AG09309 (cell line): ENCODE results near the gene PIGN.

Experiments used
- DNase-seq: peaks from one replicate; pipeline ENCODE4 v3.0.0-alpha.2; 2010; ENCODE audit warnings: low read depth
- H3K4me3 ChIP-seq: 2 replicates; pipeline ENCODE4 v1.5.1; 2011; ENCODE audit warnings: mild to moderate bottlenecking, low read depth, low read length, moderate library complexity; ENCODE audit not compliant: control insufficient read depth
- TF ChIP-seq, protein P1 (sequence below): IDR thresholded peaks from 2 replicates; pipeline ENCODE4 v1.5.1; 2011; ENCODE audit warnings: mild to moderate bottlenecking, low read depth, low read length, inconsistent platforms; ENCODE audit not compliant: insufficient read depth, control insufficient read depth; ENCODE audit errors: missing control alignments

The PIGN gene

DNA sequence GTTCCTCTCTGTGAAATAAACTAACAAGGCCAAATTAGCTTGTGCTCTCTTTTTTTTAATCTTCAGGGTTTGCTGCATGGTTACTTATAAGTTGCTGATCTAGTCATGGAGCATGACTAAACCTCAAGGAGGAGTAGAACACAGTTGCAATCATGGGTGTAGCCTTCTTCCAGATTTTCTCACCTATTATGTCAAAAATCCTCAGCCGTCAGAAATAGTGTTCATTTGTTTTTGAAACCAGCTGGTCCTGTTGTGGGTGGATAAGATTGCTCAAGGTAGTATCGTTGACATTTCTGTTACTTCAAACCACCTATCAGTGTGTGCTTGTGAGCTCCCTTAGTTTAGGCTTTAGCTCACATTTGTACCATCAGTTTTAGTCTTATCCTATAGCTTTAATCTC is 11.4 kb upstream of the PIGN start:
- TF ChIP-seq, protein P1, sequence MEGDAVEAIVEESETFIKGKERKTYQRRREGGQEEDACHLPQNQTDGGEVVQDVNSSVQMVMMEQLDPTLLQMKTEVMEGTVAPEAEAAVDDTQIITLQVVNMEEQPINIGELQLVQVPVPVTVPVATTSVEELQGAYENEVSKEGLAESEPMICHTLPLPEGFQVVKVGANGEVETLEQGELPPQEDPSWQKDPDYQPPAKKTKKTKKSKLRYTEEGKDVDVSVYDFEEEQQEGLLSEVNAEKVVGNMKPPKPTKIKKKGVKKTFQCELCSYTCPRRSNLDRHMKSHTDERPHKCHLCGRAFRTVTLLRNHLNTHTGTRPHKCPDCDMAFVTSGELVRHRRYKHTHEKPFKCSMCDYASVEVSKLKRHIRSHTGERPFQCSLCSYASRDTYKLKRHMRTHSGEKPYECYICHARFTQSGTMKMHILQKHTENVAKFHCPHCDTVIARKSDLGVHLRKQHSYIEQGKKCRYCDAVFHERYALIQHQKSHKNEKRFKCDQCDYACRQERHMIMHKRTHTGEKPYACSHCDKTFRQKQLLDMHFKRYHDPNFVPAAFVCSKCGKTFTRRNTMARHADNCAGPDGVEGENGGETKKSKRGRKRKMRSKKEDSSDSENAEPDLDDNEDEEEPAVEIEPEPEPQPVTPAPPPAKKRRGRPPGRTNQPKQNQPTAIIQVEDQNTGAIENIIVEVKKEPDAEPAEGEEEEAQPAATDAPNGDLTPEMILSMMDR: no peak
- DNase-seq: no peak
- no peak overlapping the region for H3K4me3 ChIP-seq

DNA sequence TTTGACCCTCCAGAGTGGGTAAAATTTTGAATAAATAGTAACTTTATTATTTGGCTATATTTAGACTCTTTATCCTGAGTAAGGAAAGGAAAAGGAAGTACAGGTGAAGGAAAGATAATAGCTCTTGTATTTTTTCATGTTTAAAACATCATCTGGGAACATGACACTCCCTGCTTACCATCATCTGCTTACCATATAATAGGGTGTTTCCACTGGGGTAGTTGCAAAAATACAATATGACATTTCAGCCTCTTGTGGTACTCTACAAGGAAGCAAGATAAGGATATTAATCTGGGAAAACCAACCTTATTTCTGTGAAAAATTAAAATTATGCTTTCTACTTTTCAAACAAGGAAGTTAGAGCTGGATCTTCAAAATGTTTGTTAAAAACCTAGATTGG is 10.1 kb upstream of the PIGN start:
- TF ChIP-seq, protein P1: no peak
- H3K4me3 ChIP-seq: no peak overlapping the region
- DNase-seq: no peak

DNA sequence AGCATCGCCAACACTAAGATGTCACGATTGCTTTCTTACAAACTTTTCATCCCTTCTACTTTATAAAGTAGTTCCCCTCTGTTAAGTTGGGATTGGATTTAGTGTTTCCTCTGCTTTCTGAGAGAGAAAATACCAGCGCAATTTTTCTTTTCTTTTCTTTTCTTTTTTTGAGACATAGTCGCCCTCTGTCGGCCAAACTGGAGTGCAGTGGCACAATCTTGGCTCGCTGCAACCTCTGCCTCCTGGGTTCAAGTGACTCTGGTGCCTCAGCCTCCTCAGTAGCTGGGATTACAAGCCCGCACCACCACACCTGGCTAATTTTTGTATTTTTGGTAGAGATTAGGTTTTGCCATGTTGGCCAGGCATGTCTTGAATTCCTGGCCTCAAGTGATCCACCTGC is 9.2 kb upstream of the PIGN start:
- TF ChIP-seq, protein P1: no peak

DNA sequence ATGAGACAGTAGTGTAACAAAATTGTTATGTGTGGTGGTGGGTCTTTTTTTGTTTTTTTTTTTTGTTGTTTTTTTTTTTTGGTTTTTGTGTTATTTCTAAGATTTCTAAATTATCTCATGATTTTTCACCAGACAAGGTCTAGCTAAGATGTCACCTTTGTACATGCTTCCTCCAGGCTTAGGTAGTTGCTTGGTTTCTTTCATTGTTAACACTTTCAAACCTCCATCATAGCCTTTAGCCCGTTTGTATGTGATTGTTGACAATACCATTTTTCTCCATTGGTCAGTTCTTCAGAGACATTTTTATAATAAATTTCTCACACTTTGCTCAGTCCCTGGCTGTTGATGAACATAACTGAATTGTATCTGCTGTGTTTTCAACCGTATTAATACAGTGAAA is 2.4 kb upstream of the PIGN start:
- no peak overlapping the region for H3K4me3 ChIP-seq
- TF ChIP-seq, protein P1: no peak
- no peak for DNase-seq

More for the DNA sequence above, 9.2 kb upstream of the PIGN start:
- DNase-seq: no peak
- H3K4me3 ChIP-seq: no peak overlapping the region

DNA sequence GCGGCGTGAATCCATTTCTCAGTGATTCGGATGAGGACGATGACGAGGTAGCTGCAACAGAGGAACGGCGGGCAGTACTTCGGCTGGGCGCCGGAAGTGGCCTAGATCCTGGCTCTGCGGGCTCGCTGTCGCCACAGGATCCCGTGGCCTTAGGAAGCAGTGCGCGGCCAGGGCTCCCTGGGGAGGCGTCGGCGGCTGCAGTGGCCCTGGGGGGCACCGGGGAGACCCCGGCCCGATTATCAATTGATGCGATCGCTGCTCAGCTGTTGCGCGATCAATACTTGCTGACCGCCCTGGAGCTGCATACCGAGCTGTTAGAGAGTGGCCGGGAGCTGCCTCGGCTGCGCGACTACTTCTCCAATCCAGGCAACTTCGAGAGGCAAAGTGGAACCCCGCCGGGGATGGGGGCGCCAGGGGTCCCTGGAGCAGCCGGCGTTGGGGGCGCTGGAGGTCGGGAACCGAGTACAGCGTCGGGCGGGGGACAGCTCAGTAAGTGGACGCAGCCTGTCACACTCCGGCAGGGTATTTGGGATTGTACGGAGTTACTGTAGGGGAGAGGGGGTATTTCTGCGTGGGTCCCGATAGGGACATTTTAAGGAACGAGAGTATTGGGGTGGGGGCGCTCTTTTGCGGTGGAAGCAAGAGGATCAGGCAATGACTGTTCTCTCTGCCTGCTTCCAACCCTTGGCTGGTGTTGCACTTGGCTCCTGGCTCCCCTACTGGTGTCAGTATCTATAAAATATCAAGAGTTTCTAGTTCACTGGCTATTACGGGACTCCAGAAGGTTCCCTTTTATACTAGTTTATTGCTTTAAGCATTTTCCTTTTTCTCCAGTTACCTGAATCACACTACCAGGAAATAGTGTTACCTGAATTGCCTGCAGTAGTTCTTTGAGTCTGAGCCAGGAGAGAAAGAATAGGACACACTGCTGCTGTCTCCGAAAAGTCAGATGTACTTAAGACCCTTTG is 971 bp upstream of the PIGN start:
- TF ChIP-seq, protein P1: peak; percentile 15
- DNase-seq: no peak
- peak overlapping the region; percentile 97 for H3K4me3 ChIP-seq

DNA sequence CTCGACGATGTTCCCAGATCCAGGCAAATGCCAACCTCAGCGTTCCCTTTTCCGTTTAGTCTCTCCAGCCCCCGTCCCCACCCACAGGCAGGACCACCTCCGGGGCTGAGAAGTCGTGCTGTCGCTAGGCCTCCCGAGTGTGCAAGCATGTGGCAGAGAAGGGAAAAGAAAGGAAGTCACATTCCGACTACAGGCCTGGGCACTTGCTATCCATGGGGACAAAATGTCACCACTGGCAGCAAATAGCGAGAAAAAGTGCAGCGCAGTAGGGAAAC is 420 bp downstream of the PIGN start:
- H3K4me3 ChIP-seq: peak overlapping the region; percentile 97
- DNase-seq: no peak
- TF ChIP-seq, protein P1: no peak
